Measurements from ENCODE around the gene CYP1A1.
A peak's percentile ranks its signal among the peaks of the same experiment; 100 is the strongest.

The CYP1A1 gene

GRCh38 chr15:74725225-74725774 is at the start of gene CYP1A1:
Gene CYP1A1 (minus strand): TSS chr15:74725528. CDS start chr15:74723097, 2,431 bp downstream.
- no peaks in the 10 kb centered on the region for H3K9me3 Mint-ChIP-seq
- peak within 1 kb of the TSS; percentile 41 for H3K27ac Mint-ChIP-seq
- H3K36me3 Mint-ChIP-seq (ENCODE audit: low read depth) = no peaks in the 10 kb centered on the region
- peak; percentile 69 for DNase-seq
- peaks cover 12% of the 10 kb centered on the region for H3K4me1 Mint-ChIP-seq (ENCODE audit: low read depth)
- peak within 1 kb of the TSS; percentile 72 for H3K4me3 Mint-ChIP-seq
- peaks cover 16% of the 10 kb centered on the region for H3K27me3 Mint-ChIP-seq

GRCh38 chr15:74773731-74774252 is 48.5 kb upstream of the CYP1A1 start:
- H3K4me1 Mint-ChIP-seq (ENCODE audit: low read depth) = peaks cover 65% of the 10 kb centered on the region
- H3K4me3 Mint-ChIP-seq = no peak overlapping the region
- no peaks in the 10 kb centered on the region for H3K9me3 Mint-ChIP-seq
- peak overlapping the region; percentile 72 for H3K27ac Mint-ChIP-seq
- peaks cover 1% of the 10 kb centered on the region for H3K27me3 Mint-ChIP-seq
- no peak for DNase-seq
- H3K36me3 Mint-ChIP-seq (ENCODE audit: low read depth) = peaks cover 1% of the 10 kb centered on the region

- Mint-ChIP-seq H3K4me1 (ENCODE audit: low read depth) (peaks cover 64% of the 10 kb centered on the region), H3K27me3 (peaks cover 4% of the 10 kb centered on the region), H3K27ac (no peak overlapping the region), H3K36me3 (ENCODE audit: low read depth) (peaks cover 1% of the 10 kb centered on the region), H3K9me3 (no peaks in the 10 kb centered on the region), H3K4me3 (no peak overlapping the region)
- DNase-seq = no peak
Observed at GRCh38 chr15:74773329-74773728, 48.0 kb upstream of the CYP1A1 start.

- peaks cover 35% of the 10 kb centered on the region for H3K4me1 Mint-ChIP-seq (ENCODE audit: low read depth)
- no peak for DNase-seq
- no peaks in the 10 kb centered on the region for H3K9me3 Mint-ChIP-seq
- H3K27ac Mint-ChIP-seq = no peak overlapping the region
- peaks cover 4% of the 10 kb centered on the region for H3K27me3 Mint-ChIP-seq
- H3K4me3 Mint-ChIP-seq = no peak overlapping the region
- no peaks in the 10 kb centered on the region for H3K36me3 Mint-ChIP-seq (ENCODE audit: low read depth)
Observed at GRCh38 chr15:74770211-74770903, 45.0 kb upstream of the CYP1A1 start.

- Mint-ChIP-seq H3K4me3 (no peak overlapping the region), H3K27me3 (peaks cover 4% of the 10 kb centered on the region), H3K36me3 (ENCODE audit: low read depth) (no peaks in the 10 kb centered on the region), H3K4me1 (ENCODE audit: low read depth) (peaks cover 30% of the 10 kb centered on the region), H3K27ac (no peak overlapping the region), H3K9me3 (no peaks in the 10 kb centered on the region)
- no peak for DNase-seq
Observed at GRCh38 chr15:74769463-74770025, 44.2 kb upstream of the CYP1A1 start.

GRCh38 chr15:74768771-74769342 is 43.5 kb upstream of the CYP1A1 start:
- no peaks in the 10 kb centered on the region for H3K36me3 Mint-ChIP-seq (ENCODE audit: low read depth)
- H3K27me3 Mint-ChIP-seq = peaks cover 4% of the 10 kb centered on the region
- H3K27ac Mint-ChIP-seq = peak overlapping the region; percentile 66
- no peaks in the 10 kb centered on the region for H3K9me3 Mint-ChIP-seq
- peak; percentile 74 for DNase-seq
- peaks cover 25% of the 10 kb centered on the region for H3K4me1 Mint-ChIP-seq (ENCODE audit: low read depth)
- peak overlapping the region; percentile 24 for H3K4me3 Mint-ChIP-seq

GRCh38 chr15:74768099-74768770 is 42.9 kb upstream of the CYP1A1 start:
- H3K27me3 Mint-ChIP-seq = peaks cover 4% of the 10 kb centered on the region
- H3K4me1 Mint-ChIP-seq (ENCODE audit: low read depth) = peaks cover 19% of the 10 kb centered on the region
- H3K36me3 Mint-ChIP-seq (ENCODE audit: low read depth) = no peaks in the 10 kb centered on the region
- no peak for DNase-seq
- peak overlapping the region; percentile 24 for H3K4me3 Mint-ChIP-seq
- H3K27ac Mint-ChIP-seq = peak overlapping the region; percentile 66
- no peaks in the 10 kb centered on the region for H3K9me3 Mint-ChIP-seq

- H3K36me3 Mint-ChIP-seq (ENCODE audit: low read depth) = no peaks in the 10 kb centered on the region
- H3K9me3 Mint-ChIP-seq = no peaks in the 10 kb centered on the region
- no peak overlapping the region for H3K27ac Mint-ChIP-seq
- peaks cover 19% of the 10 kb centered on the region for H3K4me1 Mint-ChIP-seq (ENCODE audit: low read depth)
- H3K4me3 Mint-ChIP-seq = no peak overlapping the region
- no peak for DNase-seq
- H3K27me3 Mint-ChIP-seq = peaks cover 10% of the 10 kb centered on the region
Observed at GRCh38 chr15:74767167-74768098, 42.1 kb upstream of the CYP1A1 start.

GRCh38 chr15:74763416-74763815 is 38.1 kb upstream of the CYP1A1 start:
- Mint-ChIP-seq H3K9me3 (no peaks in the 10 kb centered on the region), H3K4me3 (no peak overlapping the region), H3K36me3 (ENCODE audit: low read depth) (no peaks in the 10 kb centered on the region), H3K27me3 (peaks cover 6% of the 10 kb centered on the region), H3K4me1 (ENCODE audit: low read depth) (peaks cover 2% of the 10 kb centered on the region), H3K27ac (no peak overlapping the region)
- DNase-seq = no peak

GRCh38 chr15:74762791-74763150 is 37.4 kb upstream of the CYP1A1 start:
- Mint-ChIP-seq H3K4me1 (ENCODE audit: low read depth) (peaks cover 2% of the 10 kb centered on the region), H3K27ac (peak overlapping the region; percentile 71), H3K4me3 (no peak overlapping the region), H3K9me3 (no peaks in the 10 kb centered on the region), H3K27me3 (peaks cover 6% of the 10 kb centered on the region), H3K36me3 (ENCODE audit: low read depth) (no peaks in the 10 kb centered on the region)
- no peak for DNase-seq

GRCh38 chr15:74758736-74759135 is 33.4 kb upstream of the CYP1A1 start:
- H3K36me3 Mint-ChIP-seq (ENCODE audit: low read depth) = no peaks in the 10 kb centered on the region
- no peak overlapping the region for H3K4me3 Mint-ChIP-seq
- H3K27me3 Mint-ChIP-seq = peaks cover 6% of the 10 kb centered on the region
- H3K9me3 Mint-ChIP-seq = no peaks in the 10 kb centered on the region
- H3K27ac Mint-ChIP-seq = no peak overlapping the region
- no peak for DNase-seq
- H3K4me1 Mint-ChIP-seq (ENCODE audit: low read depth) = peaks cover 2% of the 10 kb centered on the region

GRCh38 chr15:74754593-74755215 is 29.4 kb upstream of the CYP1A1 start:
- H3K27me3 Mint-ChIP-seq = no peaks in the 10 kb centered on the region
- H3K9me3 Mint-ChIP-seq = no peaks in the 10 kb centered on the region
- no peaks in the 10 kb centered on the region for H3K4me1 Mint-ChIP-seq (ENCODE audit: low read depth)
- DNase-seq = no peak
- H3K27ac Mint-ChIP-seq = no peak overlapping the region
- no peaks in the 10 kb centered on the region for H3K36me3 Mint-ChIP-seq (ENCODE audit: low read depth)
- no peak overlapping the region for H3K4me3 Mint-ChIP-seq

GRCh38 chr15:74752531-74752930 is 27.2 kb upstream of the CYP1A1 start:
- no peak overlapping the region for H3K4me3 Mint-ChIP-seq
- no peaks in the 10 kb centered on the region for H3K36me3 Mint-ChIP-seq (ENCODE audit: low read depth)
- no peak overlapping the region for H3K27ac Mint-ChIP-seq
- no peaks in the 10 kb centered on the region for H3K9me3 Mint-ChIP-seq
- H3K27me3 Mint-ChIP-seq = no peaks in the 10 kb centered on the region
- no peak for DNase-seq
- H3K4me1 Mint-ChIP-seq (ENCODE audit: low read depth) = no peaks in the 10 kb centered on the region
